ENCODE data around the gene HOXD9. TPM values are rescaled to one million over a fixed set of nuclear protein-coding genes. Genes with fewer than 3 reads are reported as not detected.

Gene HOXD9
- polyA plus RNA-seq, 1 donor from 2014 or later, result not detected

DNA sequence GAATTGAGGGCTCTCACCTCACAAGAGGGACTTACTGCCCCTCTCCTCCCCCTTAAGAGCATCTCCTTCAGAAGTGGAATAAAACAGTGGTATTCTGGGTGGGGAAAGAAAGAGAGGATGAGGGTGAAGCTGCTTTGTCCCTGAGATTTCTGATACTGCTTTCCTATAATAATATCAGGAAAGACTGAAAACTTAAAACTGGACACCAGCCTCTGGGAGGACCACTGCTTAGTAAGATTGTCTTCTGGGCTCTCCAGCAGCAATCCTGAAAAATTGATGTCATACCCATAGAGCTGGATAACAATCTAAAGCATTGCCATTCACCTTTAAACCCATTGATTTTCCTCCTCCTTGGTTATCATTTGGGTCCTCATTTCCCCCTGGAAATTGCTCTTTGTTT lies 24.1 kb downstream of the HOXD9 start:
- Histone ChIP-seq H3K9ac (ENCODE audit: low read length) (no peak overlapping the region), H3K9me3 (ENCODE audit: low read length) (peaks cover 5% of the 10 kb centered on the region), H3K36me3 (ENCODE audit: insufficient read depth, low read length) (no peaks in the 10 kb centered on the region), H3K9me2 (ENCODE audit: insufficient read depth, low read length) (no peaks in the 10 kb centered on the region), H3K4me3 (ENCODE audit: low read length) (no peak overlapping the region), H3K27ac (ENCODE audit: low read length) (no peak overlapping the region), H3K79me2 (replicated peaks; ENCODE audit: insufficient read depth, low read length) (no peaks in the 10 kb centered on the region), H3F3A (ENCODE audit: insufficient read depth, low read length, poor library complexity, severe bottlenecking) (no peaks in the 10 kb centered on the region), H3K4me2 (ENCODE audit: low read length) (no peak overlapping the region), H3K27me3 (ENCODE audit: insufficient read depth, low read depth, low read length) (peaks cover 99% of the 10 kb centered on the region), H4K20me1 (ENCODE audit: insufficient read depth) (no peaks in the 10 kb centered on the region), H2AFZ (ENCODE audit: low read depth, low read length) (no peak overlapping the region)
- TF ChIP-seq POLR2AphosphoS5 (IDR thresholded peaks at IDR 0.05), result no peak
- TF ChIP-seq EZH2 (IDR thresholded peaks at IDR 0.05; ENCODE audit: borderline replicate concordance, insufficient read depth, low read length, poor library complexity, severe bottlenecking), result no peak
- no peak for TF ChIP-seq SMC3 (conservative IDR thresholded peaks at IDR 0.05; ENCODE audit: poor library complexity)
- no peak for TF ChIP-seq MXI1 (conservative IDR thresholded peaks at IDR 0.05; ENCODE audit: poor library complexity, severe bottlenecking)
- no peak for TF ChIP-seq TAF1 (IDR thresholded peaks at IDR 0.05; ENCODE audit: low read depth)
- TF ChIP-seq, protein P1, sequence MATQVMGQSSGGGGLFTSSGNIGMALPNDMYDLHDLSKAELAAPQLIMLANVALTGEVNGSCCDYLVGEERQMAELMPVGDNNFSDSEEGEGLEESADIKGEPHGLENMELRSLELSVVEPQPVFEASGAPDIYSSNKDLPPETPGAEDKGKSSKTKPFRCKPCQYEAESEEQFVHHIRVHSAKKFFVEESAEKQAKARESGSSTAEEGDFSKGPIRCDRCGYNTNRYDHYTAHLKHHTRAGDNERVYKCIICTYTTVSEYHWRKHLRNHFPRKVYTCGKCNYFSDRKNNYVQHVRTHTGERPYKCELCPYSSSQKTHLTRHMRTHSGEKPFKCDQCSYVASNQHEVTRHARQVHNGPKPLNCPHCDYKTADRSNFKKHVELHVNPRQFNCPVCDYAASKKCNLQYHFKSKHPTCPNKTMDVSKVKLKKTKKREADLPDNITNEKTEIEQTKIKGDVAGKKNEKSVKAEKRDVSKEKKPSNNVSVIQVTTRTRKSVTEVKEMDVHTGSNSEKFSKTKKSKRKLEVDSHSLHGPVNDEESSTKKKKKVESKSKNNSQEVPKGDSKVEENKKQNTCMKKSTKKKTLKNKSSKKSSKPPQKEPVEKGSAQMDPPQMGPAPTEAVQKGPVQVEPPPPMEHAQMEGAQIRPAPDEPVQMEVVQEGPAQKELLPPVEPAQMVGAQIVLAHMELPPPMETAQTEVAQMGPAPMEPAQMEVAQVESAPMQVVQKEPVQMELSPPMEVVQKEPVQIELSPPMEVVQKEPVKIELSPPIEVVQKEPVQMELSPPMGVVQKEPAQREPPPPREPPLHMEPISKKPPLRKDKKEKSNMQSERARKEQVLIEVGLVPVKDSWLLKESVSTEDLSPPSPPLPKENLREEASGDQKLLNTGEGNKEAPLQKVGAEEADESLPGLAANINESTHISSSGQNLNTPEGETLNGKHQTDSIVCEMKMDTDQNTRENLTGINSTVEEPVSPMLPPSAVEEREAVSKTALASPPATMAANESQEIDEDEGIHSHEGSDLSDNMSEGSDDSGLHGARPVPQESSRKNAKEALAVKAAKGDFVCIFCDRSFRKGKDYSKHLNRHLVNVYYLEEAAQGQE (IDR thresholded peaks at IDR 0.05; ENCODE audit: borderline replicate concordance), result no peak

DNA sequence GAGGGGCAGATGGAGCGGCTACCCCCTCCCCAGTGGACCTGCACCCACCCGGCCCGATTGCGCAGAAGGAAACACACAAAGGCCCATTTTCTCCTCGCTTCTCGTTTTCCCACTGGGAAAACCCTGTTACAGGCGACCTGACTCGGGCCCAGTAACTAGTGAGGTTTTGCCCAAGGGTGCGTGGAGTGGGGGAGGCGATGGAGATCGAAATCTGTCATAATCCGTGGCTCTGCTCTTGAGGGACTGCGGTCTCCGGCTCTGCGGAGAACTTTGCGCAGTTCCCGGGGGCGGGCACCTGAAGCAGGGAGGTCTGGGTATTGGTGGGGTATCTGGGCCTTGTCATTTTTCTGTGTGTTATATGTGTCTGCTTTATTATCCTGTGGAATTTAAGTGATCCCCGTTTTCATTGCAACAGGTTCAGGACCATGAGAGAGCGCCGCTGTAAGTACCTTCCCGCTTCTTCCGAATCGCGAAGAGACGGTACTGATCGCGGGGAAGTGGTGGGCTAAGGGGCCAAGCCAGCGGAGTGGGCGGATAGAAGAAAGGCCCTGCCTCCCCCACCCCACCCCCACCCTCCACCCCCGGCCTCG lies 24.8 kb downstream of the HOXD9 start:
- H3K27ac ChIP-seq (ENCODE audit: low read length), result no peak overlapping the region
- no peaks in the 10 kb centered on the region for H4K20me1 ChIP-seq (ENCODE audit: insufficient read depth)

More for the DNA sequence above, 24.8 kb downstream of the HOXD9 start:
- H3K79me2 ChIP-seq (replicated peaks; ENCODE audit: insufficient read depth, low read length), result no peaks in the 10 kb centered on the region
- no peak overlapping the region for H2AFZ ChIP-seq (ENCODE audit: low read depth, low read length)
- H3K4me3 ChIP-seq (ENCODE audit: low read length), result no peak overlapping the region
- H3K36me3 ChIP-seq (ENCODE audit: insufficient read depth, low read length), result no peaks in the 10 kb centered on the region
- H3K27me3 ChIP-seq (ENCODE audit: insufficient read depth, low read depth, low read length), result peaks cover 99% of the 10 kb centered on the region
- no peaks in the 10 kb centered on the region for H3F3A ChIP-seq (ENCODE audit: insufficient read depth, low read length, poor library complexity, severe bottlenecking)
- peaks cover 5% of the 10 kb centered on the region for H3K9me3 ChIP-seq (ENCODE audit: low read length)
- TF ChIP-seq POLR2AphosphoS5 (IDR thresholded peaks at IDR 0.05) (no peak), MXI1 (conservative IDR thresholded peaks at IDR 0.05; ENCODE audit: poor library complexity, severe bottlenecking) (no peak), EZH2 (IDR thresholded peaks at IDR 0.05; ENCODE audit: borderline replicate concordance, insufficient read depth, low read length, poor library complexity, severe bottlenecking) (no peak), RAD21 (conservative IDR thresholded peaks at IDR 0.05) (no peak), TAF1 (IDR thresholded peaks at IDR 0.05; ENCODE audit: low read depth) (no peak), EP300 (conservative IDR thresholded peaks at IDR 0.05; ENCODE audit: poor library complexity, severe bottlenecking) (no peak), SMC3 (conservative IDR thresholded peaks at IDR 0.05; ENCODE audit: poor library complexity) (no peak)
- TF ChIP-seq, protein P1 (IDR thresholded peaks at IDR 0.05; ENCODE audit: borderline replicate concordance), result no peak
- TF ChIP-seq, protein P2, sequence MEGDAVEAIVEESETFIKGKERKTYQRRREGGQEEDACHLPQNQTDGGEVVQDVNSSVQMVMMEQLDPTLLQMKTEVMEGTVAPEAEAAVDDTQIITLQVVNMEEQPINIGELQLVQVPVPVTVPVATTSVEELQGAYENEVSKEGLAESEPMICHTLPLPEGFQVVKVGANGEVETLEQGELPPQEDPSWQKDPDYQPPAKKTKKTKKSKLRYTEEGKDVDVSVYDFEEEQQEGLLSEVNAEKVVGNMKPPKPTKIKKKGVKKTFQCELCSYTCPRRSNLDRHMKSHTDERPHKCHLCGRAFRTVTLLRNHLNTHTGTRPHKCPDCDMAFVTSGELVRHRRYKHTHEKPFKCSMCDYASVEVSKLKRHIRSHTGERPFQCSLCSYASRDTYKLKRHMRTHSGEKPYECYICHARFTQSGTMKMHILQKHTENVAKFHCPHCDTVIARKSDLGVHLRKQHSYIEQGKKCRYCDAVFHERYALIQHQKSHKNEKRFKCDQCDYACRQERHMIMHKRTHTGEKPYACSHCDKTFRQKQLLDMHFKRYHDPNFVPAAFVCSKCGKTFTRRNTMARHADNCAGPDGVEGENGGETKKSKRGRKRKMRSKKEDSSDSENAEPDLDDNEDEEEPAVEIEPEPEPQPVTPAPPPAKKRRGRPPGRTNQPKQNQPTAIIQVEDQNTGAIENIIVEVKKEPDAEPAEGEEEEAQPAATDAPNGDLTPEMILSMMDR (IDR thresholded peaks at IDR 0.05; ENCODE audit: poor library complexity, severe bottlenecking), result no peak
- H3K4me2 ChIP-seq (ENCODE audit: low read length), result no peak overlapping the region
- H3K9me2 ChIP-seq (ENCODE audit: insufficient read depth, low read length), result no peaks in the 10 kb centered on the region
- no peak overlapping the region for H3K9ac ChIP-seq (ENCODE audit: low read length)

Measured in neural cell (in vitro differentiated cells).